AG04450 (cell line): ENCODE data around the gene PSEN1. TPM values are rescaled to one million over a fixed set of nuclear protein-coding genes. Genes with fewer than 3 reads are reported as not detected.

ENCODE experiments used
- CTCF ChIA-PET: fragments of 300-600, 350-600 bp; formaldehyde crosslinking; extraction: SDS; loops from one replicate; lab custom pipeline; 2022; ENCODE audit warnings: antibody characterized with exemption, inconsistent platforms; lab: Charles Lee
- POLR2A ChIA-PET: fragments of 350-600 bp; formaldehyde crosslinking; extraction: SDS; loops from one replicate; lab custom pipeline; 2021; ENCODE audit warnings: antibody characterized with exemption, inconsistent platforms; lab: Yijun Ruan, JAX
- DNase-seq: peaks from one replicate; pipeline ENCODE4 v3.0.0-alpha.2; 2011; ENCODE audit warnings: low read depth, low spot score
- H3K27ac ChIP-seq: one replicate; pipeline ENCODE4 v1.5.1; 2012; ENCODE audit warnings: low read depth, low read length, control low read depth
- H3K27me3 ChIP-seq: one replicate; pipeline ENCODE4 v1.6.0; 2012; ENCODE audit warnings: low read length; ENCODE audit not compliant: control insufficient read depth, insufficient read depth
- H3K4me3 ChIP-seq: 2 replicates; pipeline ENCODE4 v1.5.1; 2011; ENCODE audit warnings: mild to moderate bottlenecking, low read depth, low read length, control low read depth
- H3K9me3 ChIP-seq: 2 replicates; pipeline ENCODE4 v1.5.1; 2012; ENCODE audit warnings: low read length; ENCODE audit not compliant: control insufficient read depth, insufficient read depth
- polyA plus RNA-seq: library from polyadenylated mRNA; depleted of rRNA; stranded (reverse); fragments of >200 nt; gene quantifications from 2 replicates; pipeline ENCODE4 v1.2.3, GENCODE V29; 2011
- TF ChIP-seq, protein P1 (sequence below): IDR thresholded peaks from 2 replicates; pipeline ENCODE4 v1.5.1; 2011; ENCODE audit warnings: low read depth, low read length, control low read depth, inconsistent platforms

Gene PSEN1
- polyA plus RNA-seq, 1 experiment, result 20.2 TPM

DNA sequence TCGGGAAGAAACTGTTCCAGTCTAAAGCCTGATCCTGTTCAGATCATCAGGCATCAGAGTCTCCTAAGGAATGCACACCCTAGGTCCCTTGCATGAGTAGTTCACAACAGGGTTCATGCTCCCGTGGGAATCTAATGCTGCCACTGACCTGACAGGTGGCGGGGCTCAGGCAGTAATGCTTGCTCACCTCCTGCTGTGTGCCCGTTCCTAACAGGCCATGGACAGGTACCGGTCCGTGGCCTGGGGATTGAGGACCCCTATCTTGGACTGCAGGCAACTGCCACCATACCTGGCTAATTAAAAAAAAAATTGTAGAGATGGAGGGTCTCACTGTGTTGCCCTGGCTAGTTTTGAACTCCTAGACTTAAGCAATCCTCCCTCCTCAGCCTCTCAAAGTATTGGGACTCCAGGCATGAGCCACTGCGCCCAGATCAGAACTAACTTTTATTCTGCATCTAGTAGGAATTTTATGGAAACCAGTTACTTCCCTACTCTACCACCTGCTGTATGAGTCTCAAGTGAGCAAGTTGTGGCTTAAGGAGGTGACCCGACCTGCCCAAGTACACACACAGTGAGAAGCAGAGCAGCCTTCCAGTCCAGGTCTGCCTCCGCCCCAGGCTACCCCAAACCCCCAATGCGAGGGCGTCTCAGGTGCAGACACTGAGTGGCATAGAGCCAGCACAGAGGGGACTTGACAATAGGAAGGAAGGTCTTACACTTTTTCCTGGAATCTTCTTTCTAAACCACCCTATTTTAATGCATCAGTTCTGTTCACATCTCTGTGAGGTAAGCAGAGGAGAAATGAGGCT, 98.5 kb downstream of the PSEN1 start:
- DNase-seq, result no peak
- peaks cover 40% of the 10 kb centered on the region for H3K27me3 ChIP-seq
- H3K27ac ChIP-seq, result no peak overlapping the region
- TF ChIP-seq, protein P1, sequence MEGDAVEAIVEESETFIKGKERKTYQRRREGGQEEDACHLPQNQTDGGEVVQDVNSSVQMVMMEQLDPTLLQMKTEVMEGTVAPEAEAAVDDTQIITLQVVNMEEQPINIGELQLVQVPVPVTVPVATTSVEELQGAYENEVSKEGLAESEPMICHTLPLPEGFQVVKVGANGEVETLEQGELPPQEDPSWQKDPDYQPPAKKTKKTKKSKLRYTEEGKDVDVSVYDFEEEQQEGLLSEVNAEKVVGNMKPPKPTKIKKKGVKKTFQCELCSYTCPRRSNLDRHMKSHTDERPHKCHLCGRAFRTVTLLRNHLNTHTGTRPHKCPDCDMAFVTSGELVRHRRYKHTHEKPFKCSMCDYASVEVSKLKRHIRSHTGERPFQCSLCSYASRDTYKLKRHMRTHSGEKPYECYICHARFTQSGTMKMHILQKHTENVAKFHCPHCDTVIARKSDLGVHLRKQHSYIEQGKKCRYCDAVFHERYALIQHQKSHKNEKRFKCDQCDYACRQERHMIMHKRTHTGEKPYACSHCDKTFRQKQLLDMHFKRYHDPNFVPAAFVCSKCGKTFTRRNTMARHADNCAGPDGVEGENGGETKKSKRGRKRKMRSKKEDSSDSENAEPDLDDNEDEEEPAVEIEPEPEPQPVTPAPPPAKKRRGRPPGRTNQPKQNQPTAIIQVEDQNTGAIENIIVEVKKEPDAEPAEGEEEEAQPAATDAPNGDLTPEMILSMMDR, result no peak
- ChIA-PET POLR2A (interaction anchor here (1.1 kb wide), 1 partner anchor 11 kb away, joined by 4 read pairs; no protein-coding TSS in a partner anchor), CTCF (no interaction called here)
- no peak overlapping the region for H3K4me3 ChIP-seq
- H3K9me3 ChIP-seq, result no peaks in the 10 kb centered on the region

DNA sequence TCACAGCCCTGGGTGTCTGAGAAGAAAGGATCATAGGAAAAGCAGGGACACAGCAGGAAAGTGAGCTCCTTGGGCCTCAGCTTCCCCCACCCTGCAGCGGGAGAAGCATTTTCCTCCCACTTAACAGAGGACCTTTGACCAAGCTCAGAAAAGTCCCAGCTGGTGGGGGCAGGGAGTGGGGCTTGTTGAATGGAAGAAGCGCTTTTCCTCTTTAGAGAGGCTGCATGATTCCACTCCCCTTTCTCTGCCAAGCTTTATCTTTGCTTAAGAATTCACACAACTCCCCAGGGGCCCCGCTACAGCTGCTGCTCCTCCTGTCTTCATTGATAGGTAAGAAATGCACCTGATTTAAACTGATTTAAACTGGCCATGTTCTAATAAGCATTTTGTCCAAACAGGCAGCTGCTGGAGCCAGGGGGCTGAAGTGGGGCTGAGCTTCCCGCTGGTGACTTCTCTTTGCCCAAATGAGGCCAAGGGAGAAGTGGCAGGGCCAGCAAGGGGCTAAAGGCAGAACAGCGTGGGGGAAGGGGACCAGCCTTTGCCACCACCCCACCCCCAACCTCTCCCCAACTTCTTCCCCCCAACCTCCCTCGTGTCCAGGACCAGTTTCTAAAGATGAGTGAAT, 99.3 kb downstream of the PSEN1 start:
- ChIA-PET POLR2A (interaction anchor here (1.1 kb wide), 1 partner anchor 10 kb away, joined by 4 read pairs; no protein-coding TSS in a partner anchor), CTCF (no interaction called here)
- Histone ChIP-seq H3K9me3 (no peaks in the 10 kb centered on the region), H3K4me3 (no peak overlapping the region), H3K27me3 (peaks cover 40% of the 10 kb centered on the region), H3K27ac (no peak overlapping the region)
- DNase-seq, result no peak
- TF ChIP-seq, protein P1, result no peak

DNA sequence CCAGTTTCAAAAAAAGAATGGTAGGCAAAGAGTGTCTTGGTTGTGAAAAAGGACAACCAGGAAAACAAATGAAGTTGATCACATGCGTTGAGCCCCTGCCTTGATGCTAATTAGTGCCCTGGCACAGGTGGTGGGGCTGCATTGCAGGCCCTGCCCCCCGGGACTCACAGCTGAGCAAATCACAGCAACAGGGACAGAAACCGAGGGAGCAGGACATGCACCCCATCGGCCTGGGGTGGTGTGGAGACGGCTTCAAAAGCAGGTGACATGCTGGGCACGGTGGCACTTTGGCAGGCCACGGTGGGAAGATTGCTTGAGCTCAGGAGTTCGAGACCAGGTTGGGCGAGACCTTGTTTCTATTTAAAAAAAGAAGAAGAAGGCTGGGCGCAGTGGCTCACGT, 99.8 kb downstream of the PSEN1 start:
- Histone ChIP-seq H3K4me3 (no peak overlapping the region), H3K27me3 (peaks cover 40% of the 10 kb centered on the region), H3K27ac (no peak overlapping the region), H3K9me3 (no peaks in the 10 kb centered on the region)
- POLR2A ChIA-PET, result interaction anchor here (1.1 kb wide), 1 partner anchor 10 kb away, joined by 4 read pairs; no protein-coding TSS in a partner anchor
- no peak for DNase-seq
- CTCF ChIA-PET, result interaction anchor here (0.8 kb wide), 1 partner anchor 94 kb away, joined by 3 read pairs; no protein-coding TSS in a partner anchor
- TF ChIP-seq, protein P1, result no peak

DNA sequence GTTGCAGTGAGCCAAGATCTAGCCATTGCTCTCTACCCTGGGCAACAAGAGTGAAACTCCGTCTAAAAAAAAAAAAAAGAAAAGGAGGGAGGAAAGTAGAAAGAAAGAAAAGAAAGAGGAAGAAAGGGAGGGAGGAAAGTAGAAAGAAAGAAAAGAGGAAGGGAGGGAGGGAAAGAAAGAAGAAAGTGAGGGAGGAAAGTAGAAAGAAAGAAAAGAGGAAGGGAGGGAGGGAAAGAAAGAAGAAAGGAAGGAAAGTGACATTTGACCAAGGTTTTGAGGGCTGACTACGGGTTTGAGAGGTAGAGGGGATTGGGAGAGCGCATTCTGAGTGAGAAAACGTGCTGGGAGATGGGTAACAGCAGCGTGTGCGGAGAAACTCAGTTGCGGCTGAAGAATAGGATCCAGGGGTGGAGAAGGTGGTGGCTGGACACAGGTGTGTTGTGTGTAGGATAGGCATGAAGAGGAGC, 100.5 kb downstream of the PSEN1 start:
- TF ChIP-seq, protein P1, result no peak
- Histone ChIP-seq H3K27ac (no peak overlapping the region), H3K4me3 (no peak overlapping the region), H3K9me3 (no peaks in the 10 kb centered on the region), H3K27me3 (peaks cover 40% of the 10 kb centered on the region)
- POLR2A ChIA-PET, result no interaction called here
- CTCF ChIA-PET, result interaction anchor here (0.8 kb wide), 1 partner anchor 95 kb away, joined by 3 read pairs; no protein-coding TSS in a partner anchor
- no peak for DNase-seq
